HCT116 (cell line): ENCODE measurements around the gene TFF2. TPM values are rescaled to one million over a fixed set of nuclear protein-coding genes. Genes with fewer than 3 reads are reported as not detected.

ENCODE experiments used
- ATAC-seq: fragments of 200-7000 bp; cut with Tn5 transposase; 2 replicates; pipeline ENCODE4 v1.9.1; 2020; ENCODE audit warnings: mild to moderate bottlenecking, moderate library complexity
- BruUV-seq: library from RNA; stranded (reverse); fragments of 400-500 nt; replicated peaks from 2 replicates; lab custom pipeline; 2021; lab: Mats Ljungman, UMichigan
- CTCF ChIA-PET: fragments of 300-600 bp; sonication (Branson Sonifier 250); formaldehyde crosslinking; loops from one replicate; lab custom pipeline; 2021; ENCODE audit warnings: antibody characterized with exemption; lab: Charles Lee
- POLR2A ChIA-PET: fragments of 300-600, 350-600 bp; sonication (Branson Sonifier 250); formaldehyde crosslinking; loops from one replicate; lab custom pipeline; 2021; ENCODE audit warnings: antibody characterized with exemption; lab: Charles Lee
- RAD21 ChIA-PET, 2 experiments: fragments of 300-600 bp; sonication (Branson Sonifier 250); formaldehyde crosslinking; loops; one replicate each; lab custom pipeline; 2023; ENCODE audit warnings: low total read pairs in 2 of 2; ENCODE audit not compliant: uncharacterized antibody in 2 of 2, unreplicated experiment in 2 of 2, low non-redundant PET in 1 of 2; lab: Charles Lee
- DNase-seq: peaks from one replicate; pipeline ENCODE4 v3.0.0-alpha.2; 2010; ENCODE audit warnings: low read depth, low spot score
- H2AFZ ChIP-seq: fragments of 200-600 bp; shearing (Covaris generic), sonication (generic); 2 replicates; pipeline ENCODE4 v1.6.1; 2017; ENCODE audit warnings: low read depth, mixed run types, mixed read lengths, antibody characterized with exemption, low read length; ENCODE audit not compliant: poor library complexity, severe bottlenecking
- H3K27ac ChIP-seq: 2 replicates; pipeline ENCODE4 v1.5.1; 2012; ENCODE audit warnings: low read depth, low read length
- H3K27me3 ChIP-seq: fragments of 200-600 bp; sonication (generic); 2 replicates; pipeline ENCODE4 v1.6.1; 2016; ENCODE audit warnings: mixed run types, low read length, mixed read lengths; ENCODE audit not compliant: insufficient read depth
- H3K36me3 ChIP-seq, 2 experiments: fragments of 200-500 bp in 1 of 2; fragments of 200-600 bp in 1 of 2; sonication (Bioruptor generic) in 1 of 2; sonication (generic) in 1 of 2; 2 replicates each; pipeline versions ENCODE4 v1.5.1 to v1.6.1; 2014 to 2016; ENCODE audit warnings: low read length in 2 of 2, inconsistent platforms in 1 of 2, mixed read lengths in 1 of 2, mixed run types in 1 of 2; ENCODE audit not compliant: insufficient read depth in 2 of 2, control insufficient read depth in 1 of 2
- H3K4me1 ChIP-seq, 2 experiments: fragments of 200-600 bp in 1 of 2; sonication (generic) in 1 of 2; 2 replicates each; pipeline versions ENCODE4 v1.5.1 to v1.6.1; 2012 to 2017; ENCODE audit warnings: low read length in 2 of 2, inconsistent platforms in 1 of 2, mild to moderate bottlenecking in 1 of 2, mixed read lengths in 1 of 2, mixed run types in 1 of 2, moderate library complexity in 1 of 2; ENCODE audit not compliant: insufficient read depth in 2 of 2, control insufficient read depth in 1 of 2
- H3K4me2 ChIP-seq: fragments of 200-600 bp; sonication (generic); 2 replicates; pipeline ENCODE4 v1.6.1; 2017; ENCODE audit warnings: mixed run types, low read length, mixed read lengths
- H3K4me3 ChIP-seq, 2 experiments: fragments of 200-600 bp in 1 of 2; sonication (generic) in 1 of 2; replicated peaks in 1 of 2; 2 replicates each; pipeline ENCODE4 v1.5.1; 2011 to 2016; ENCODE audit warnings: low read length in 2 of 2, control low read depth in 1 of 2, low read depth in 1 of 2, mild to moderate bottlenecking in 1 of 2, mixed read lengths in 1 of 2, mixed run types in 1 of 2
- H3K79me2 ChIP-seq: fragments of 200-600 bp; sonication (generic); 2 replicates; pipeline ENCODE4 v1.6.1; 2017; ENCODE audit warnings: mild to moderate bottlenecking, mixed run types, low read length, moderate library complexity, mixed read lengths; ENCODE audit not compliant: insufficient read depth
- H3K9ac ChIP-seq: fragments of 200-600 bp; sonication (generic); 2 replicates; pipeline ENCODE4 v1.6.1; 2016; ENCODE audit warnings: low read length, mixed read lengths
- H3K9me2 ChIP-seq: fragments of 200-600 bp; sonication (generic), shearing (Covaris generic); 2 replicates; pipeline ENCODE4 v1.6.1; 2017; ENCODE audit warnings: mixed run types, mild to moderate bottlenecking, moderate library complexity; ENCODE audit not compliant: insufficient read depth
- H3K9me3 ChIP-seq, 2 experiments: fragments of 200-500 bp in 1 of 2; fragments of 200-600 bp in 1 of 2; sonication (Bioruptor generic) in 1 of 2; sonication (generic) in 1 of 2; 2 replicates each; pipeline ENCODE4 v1.6.1; 2014 to 2017; ENCODE audit warnings: low read length in 2 of 2, mixed read lengths in 2 of 2, inconsistent platforms in 1 of 2, low read depth in 1 of 2, mild to moderate bottlenecking in 1 of 2, mixed run types in 1 of 2, moderate library complexity in 1 of 2; ENCODE audit not compliant: control insufficient read depth in 1 of 2, insufficient read depth in 1 of 2
- H4K20me1 ChIP-seq: fragments of 200-600 bp; sonication (generic), shearing (Covaris generic); 2 replicates; pipeline ENCODE4 v1.6.1; 2017; ENCODE audit warnings: mixed run types, mild to moderate bottlenecking, moderate library complexity; ENCODE audit not compliant: insufficient read depth
- ATF3 ChIP-seq: IDR thresholded peaks from 2 replicates; pipeline ENCODE4 v1.6.1; 2012
- CBX3 ChIP-seq: IDR thresholded peaks from 2 replicates; pipeline ENCODE4 v1.6.1; 2012; ENCODE audit warnings: low read depth
- CEBPB ChIP-seq: IDR thresholded peaks from 2 replicates; pipeline ENCODE4 v1.6.1; 2012; ENCODE audit warnings: low read depth
- EGR1 ChIP-seq: IDR thresholded peaks from 2 replicates; pipeline ENCODE4 v1.6.1; 2012; ENCODE audit warnings: low read depth
- ELF1 ChIP-seq: IDR thresholded peaks from 2 replicates; pipeline ENCODE4 v1.6.1; 2012; ENCODE audit warnings: low read depth, borderline replicate concordance
- EZH2phosphoT487 ChIP-seq: fragments of 200-600 bp; IDR thresholded peaks from 2 replicates; pipeline ENCODE4 v1.6.1; 2018; ENCODE audit warnings: antibody characterized with exemption, borderline replicate concordance
- FOSL1 ChIP-seq: IDR thresholded peaks from 2 replicates; pipeline ENCODE4 v1.6.1; 2012; ENCODE audit warnings: low read depth
- JUND ChIP-seq: IDR thresholded peaks from 2 replicates; pipeline ENCODE4 v1.6.1; 2012
- POLR2A ChIP-seq: IDR thresholded peaks from 2 replicates; pipeline ENCODE4 v1.7.0; 2011; ENCODE audit warnings: borderline replicate concordance; ENCODE audit not compliant: insufficient read depth, insufficient read length; ENCODE audit errors: extremely low read depth
- POLR2AphosphoS5 ChIP-seq: IDR thresholded peaks from 2 replicates; pipeline ENCODE4 v1.6.1; 2011; ENCODE audit warnings: mild to moderate bottlenecking, low read depth, low read length, moderate library complexity
- RAD21 ChIP-seq: IDR thresholded peaks from 2 replicates; pipeline ENCODE4 v1.6.1; 2012; ENCODE audit warnings: low read depth, mild to moderate bottlenecking
- REST ChIP-seq: IDR thresholded peaks from 2 replicates; pipeline ENCODE4 v1.6.1; 2012; ENCODE audit warnings: low read depth
- TCF7L2 ChIP-seq: IDR thresholded peaks from 2 replicates; pipeline ENCODE4 v1.7.0; 2011; ENCODE audit warnings: borderline replicate concordance, inconsistent platforms; ENCODE audit not compliant: insufficient read depth, insufficient read length; ENCODE audit errors: extremely low read depth
- ZNF274 ChIP-seq: fragments of 200-500 bp; sonication (Bioruptor generic); IDR thresholded peaks from 2 replicates; pipeline ENCODE4 v1.6.1; 2014; ENCODE audit warnings: mild to moderate bottlenecking, low read depth, low read length, inconsistent platforms
- intact Hi-C: fragments of 100-400 bp; cut with micrococcal nuclease; formaldehyde crosslinking; loops from 2 replicates; pipeline ENCODE4 v1.10.0; 2022
- total RNA-seq: library from RNA; stranded (reverse); gene quantifications from one replicate; pipeline ENCODE4 v1.2.1, GENCODE V29; 2021; ENCODE audit not compliant: unreplicated experiment
- TF ChIP-seq, protein P1 (sequence below): IDR thresholded peaks from 2 replicates; pipeline ENCODE4 v1.6.1; 2011; ENCODE audit warnings: mild to moderate bottlenecking, low read length, moderate library complexity; ENCODE audit not compliant: insufficient replicate concordance; ENCODE audit errors: extremely low read depth

TFF2 gene
- total RNA-seq, 1 experiment from 2014 or later, result not detected

- Histone ChIP-seq H3K27ac (no peak overlapping the region), H3K4me2 (no peak overlapping the region), H3K9ac (no peak overlapping the region), H3K79me2 (no peaks in the 10 kb centered on the region), H3K9me2 (no peaks in the 10 kb centered on the region), H3K4me1 (peaks cover 0 to 7% of the 10 kb centered on the region in 2 experiments; a peak in 1 of 4 replicates), H3K36me3 (no peaks in the 10 kb centered on the region), H3K4me3 (no peak overlapping the region), H3K9me3 (no peaks in the 10 kb centered on the region; a peak in 1 of 4 replicates), H4K20me1 (no peaks in the 10 kb centered on the region), H3K27me3 (0 out of 2 replicates have a peak, but pooled peaks cover 9% of the 10 kb centered on the region), H2AFZ (no peak overlapping the region)
- peak; percentile 57; the same call in 1 of the 2 replicates for ATAC-seq
- no peak for TF ChIP-seq CEBPB
- 0 out of 2 replicates have a peak, but pooled peaks have one; percentile 13 for TF ChIP-seq FOSL1
- intact Hi-C loops, result no loop called here
- no peak for DNase-seq
- ChIA-PET RAD21 (no interaction called here), CTCF (interaction anchor here (0.8 kb wide), 1 partner anchor 39 kb away, joined by 3 read pairs; no protein-coding TSS in a partner anchor), POLR2A (no interaction called here)
- no TSS peak for BruUV-seq
Observed at GRCh38 chr21:42298237-42298636, 52.6 kb downstream of the TFF2 start.

- ATAC-seq (no peak), DNase-seq (no peak)
- Histone ChIP-seq H3K9me3 (no peaks in the 10 kb centered on the region; a peak in 1 of 4 replicates), H3K27ac (no peak overlapping the region), H2AFZ (no peak overlapping the region), H3K4me1 (peaks cover 0 to 7% of the 10 kb centered on the region in 2 experiments; a peak in 1 of 4 replicates), H3K27me3 (0 out of 2 replicates have a peak, but pooled peaks cover 9% of the 10 kb centered on the region), H4K20me1 (no peaks in the 10 kb centered on the region), H3K4me2 (no peak overlapping the region), H3K9ac (no peak overlapping the region)
- intact Hi-C loops, result no loop called here
- RAD21 ChIA-PET, result no interaction called here
- TF ChIP-seq CBX3 (no peak), JUND (no peak), ATF3 (no peak), EZH2phosphoT487 (no peak), EGR1 (no peak), POLR2A (no peak), REST (no peak), ELF1 (no peak), POLR2AphosphoS5 (no peak), RAD21 (no peak), CEBPB (no peak), ZNF274 (no peak), TCF7L2 (no peak)
- TF ChIP-seq, protein P1, sequence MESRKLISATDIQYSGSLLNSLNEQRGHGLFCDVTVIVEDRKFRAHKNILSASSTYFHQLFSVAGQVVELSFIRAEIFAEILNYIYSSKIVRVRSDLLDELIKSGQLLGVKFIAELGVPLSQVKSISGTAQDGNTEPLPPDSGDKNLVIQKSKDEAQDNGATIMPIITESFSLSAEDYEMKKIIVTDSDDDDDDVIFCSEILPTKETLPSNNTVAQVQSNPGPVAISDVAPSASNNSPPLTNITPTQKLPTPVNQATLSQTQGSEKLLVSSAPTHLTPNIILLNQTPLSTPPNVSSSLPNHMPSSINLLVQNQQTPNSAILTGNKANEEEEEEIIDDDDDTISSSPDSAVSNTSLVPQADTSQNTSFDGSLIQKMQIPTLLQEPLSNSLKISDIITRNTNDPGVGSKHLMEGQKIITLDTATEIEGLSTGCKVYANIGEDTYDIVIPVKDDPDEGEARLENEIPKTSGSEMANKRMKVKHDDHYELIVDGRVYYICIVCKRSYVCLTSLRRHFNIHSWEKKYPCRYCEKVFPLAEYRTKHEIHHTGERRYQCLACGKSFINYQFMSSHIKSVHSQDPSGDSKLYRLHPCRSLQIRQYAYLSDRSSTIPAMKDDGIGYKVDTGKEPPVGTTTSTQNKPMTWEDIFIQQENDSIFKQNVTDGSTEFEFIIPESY, result no peak
- TF ChIP-seq, all 23 proteins: peak for 0
- Histone ChIP-seq H3K4me3 (no peak overlapping the region), H3K9me2 (no peaks in the 10 kb centered on the region), H3K36me3 (no peaks in the 10 kb centered on the region), H3K79me2 (no peaks in the 10 kb centered on the region)
- ChIA-PET POLR2A (interaction anchor here (1.1 kb wide), 1 partner anchor 12 kb away, joined by 3 read pairs; no protein-coding TSS in a partner anchor), CTCF (interaction anchor here (0.8 to 1.4 kb wide), 2 partner anchors 18 to 40 kb away, joined by 3 read pairs; no protein-coding TSS in a partner anchor)
- no TSS peak for BruUV-seq
Observed at GRCh38 chr21:42297377-42297776, 53.4 kb downstream of the TFF2 start.
